Measurements from ENCODE around the gene NUTF2.
"Not testable (repeated sequence)": the region's sequence is repeated elsewhere in the genome, so short reads cannot be mapped to it uniquely, and the experiment has no call there.

Gene NUTF2

DNA sequence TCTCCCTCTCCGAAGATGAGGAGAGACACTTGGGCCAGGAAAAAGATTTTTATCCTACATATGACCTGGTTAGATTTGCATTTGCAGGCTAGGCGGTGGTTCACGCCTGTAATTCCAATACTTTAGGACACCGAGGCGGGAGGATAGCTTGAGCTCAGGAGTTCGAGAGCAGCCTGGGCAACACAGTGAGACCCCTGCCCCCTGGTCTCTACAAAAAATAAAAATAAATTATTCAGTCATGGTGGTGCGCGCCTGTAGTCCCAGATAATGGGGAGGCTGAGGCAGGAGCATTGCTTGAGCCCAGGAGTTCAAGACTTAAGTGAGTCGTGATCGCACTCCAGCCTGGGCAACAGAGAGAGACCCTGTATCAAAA, 12.5 kb upstream of the NUTF2 start:
- DNase-seq (ENCODE audit: low read depth, low spot score) = no peak
- TF ChIP-seq, protein P1, sequence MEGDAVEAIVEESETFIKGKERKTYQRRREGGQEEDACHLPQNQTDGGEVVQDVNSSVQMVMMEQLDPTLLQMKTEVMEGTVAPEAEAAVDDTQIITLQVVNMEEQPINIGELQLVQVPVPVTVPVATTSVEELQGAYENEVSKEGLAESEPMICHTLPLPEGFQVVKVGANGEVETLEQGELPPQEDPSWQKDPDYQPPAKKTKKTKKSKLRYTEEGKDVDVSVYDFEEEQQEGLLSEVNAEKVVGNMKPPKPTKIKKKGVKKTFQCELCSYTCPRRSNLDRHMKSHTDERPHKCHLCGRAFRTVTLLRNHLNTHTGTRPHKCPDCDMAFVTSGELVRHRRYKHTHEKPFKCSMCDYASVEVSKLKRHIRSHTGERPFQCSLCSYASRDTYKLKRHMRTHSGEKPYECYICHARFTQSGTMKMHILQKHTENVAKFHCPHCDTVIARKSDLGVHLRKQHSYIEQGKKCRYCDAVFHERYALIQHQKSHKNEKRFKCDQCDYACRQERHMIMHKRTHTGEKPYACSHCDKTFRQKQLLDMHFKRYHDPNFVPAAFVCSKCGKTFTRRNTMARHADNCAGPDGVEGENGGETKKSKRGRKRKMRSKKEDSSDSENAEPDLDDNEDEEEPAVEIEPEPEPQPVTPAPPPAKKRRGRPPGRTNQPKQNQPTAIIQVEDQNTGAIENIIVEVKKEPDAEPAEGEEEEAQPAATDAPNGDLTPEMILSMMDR (IDR thresholded peaks at IDR 0.05; ENCODE audit: low read depth, low read length) = no peak
- peak overlapping the region; percentile 67 for H3K4me3 ChIP-seq (ENCODE audit: low read depth, low read length)
- in situ Hi-C loops (cut with HindIII; ENCODE audit: low sequenced_read_pairs) = no loop called here

DNA sequence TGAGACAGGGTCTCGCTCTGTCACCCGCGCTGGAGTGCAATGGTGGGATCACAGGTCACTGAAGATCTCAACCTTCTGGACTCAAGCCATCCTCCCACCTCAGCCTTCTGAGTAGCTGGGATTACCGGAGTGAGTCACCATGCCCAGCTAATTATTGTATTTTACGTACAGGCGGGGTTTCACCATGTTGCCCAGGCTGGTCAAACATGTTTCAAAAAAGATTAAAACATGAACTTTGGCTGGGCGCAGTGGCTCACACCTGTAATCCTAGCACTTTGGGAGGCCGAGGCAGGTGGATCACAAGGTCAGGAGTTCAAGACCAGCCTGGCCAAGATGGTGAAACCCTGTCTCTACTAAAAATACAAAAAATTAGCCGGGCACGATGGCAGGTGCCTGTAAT, 9.5 kb upstream of the NUTF2 start:
- DNase-seq (ENCODE audit: low read depth, low spot score); H3K4me3 ChIP-seq (ENCODE audit: low read depth, low read length); in situ Hi-C loops (cut with HindIII; ENCODE audit: low sequenced_read_pairs): not testable (repeated sequence)

DNA sequence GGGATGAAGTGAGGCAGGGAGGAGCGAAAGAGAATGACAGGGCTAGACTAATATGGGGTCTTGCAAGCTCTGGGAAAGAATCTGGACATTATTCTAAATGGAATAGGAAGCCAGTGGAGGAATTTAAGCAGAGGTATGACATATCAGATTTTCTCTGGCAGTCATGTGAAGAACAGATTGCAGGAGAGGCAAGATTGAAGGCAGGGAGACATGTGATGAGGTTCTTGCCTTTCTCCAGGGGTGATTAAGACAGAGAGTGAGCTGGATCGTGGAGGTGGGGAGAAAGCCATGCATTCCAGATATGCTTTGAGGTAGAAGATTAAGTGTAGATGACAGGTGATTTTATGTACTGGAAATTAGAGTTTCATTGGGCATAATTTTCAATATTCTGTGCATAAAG, 8.9 kb upstream of the NUTF2 start:
- no peak for DNase-seq (ENCODE audit: low read depth, low spot score)
- H3K4me3 ChIP-seq (ENCODE audit: low read depth, low read length) = no peak overlapping the region
- in situ Hi-C loops (cut with HindIII; ENCODE audit: low sequenced_read_pairs) = no loop called here
- TF ChIP-seq, protein P1 (IDR thresholded peaks at IDR 0.05; ENCODE audit: low read depth, low read length) = no peak

DNA sequence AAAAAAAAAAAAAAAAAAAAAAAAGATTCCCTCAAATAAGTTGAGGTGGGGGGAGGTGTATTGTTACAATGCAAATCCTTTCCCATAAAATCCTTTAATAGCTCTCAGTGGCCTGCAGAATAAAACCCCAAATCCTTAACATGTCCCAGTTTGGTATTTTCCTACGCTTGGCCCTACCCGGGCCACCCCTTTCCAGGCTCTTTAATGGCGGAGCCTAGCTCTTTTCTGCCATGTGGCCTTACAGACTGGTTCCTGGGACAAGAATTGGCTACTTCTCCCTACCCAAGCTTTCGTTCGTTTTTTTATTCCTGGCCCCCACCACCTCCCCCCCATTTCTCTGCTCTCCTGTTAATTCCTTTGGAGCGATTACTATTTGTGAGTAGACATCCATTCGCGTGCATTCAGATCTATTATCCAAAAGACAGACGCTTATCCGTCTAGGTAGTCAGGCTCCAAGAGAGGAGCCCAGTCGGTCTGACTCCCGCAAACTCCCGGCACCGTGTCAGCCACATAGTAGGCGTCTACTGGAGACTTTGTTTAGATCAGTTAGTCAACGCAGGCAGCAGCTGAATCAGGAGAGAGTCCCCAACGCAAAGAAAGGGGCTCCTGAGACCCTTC, 5.4 kb upstream of the NUTF2 start:
- H3K4me3 ChIP-seq (ENCODE audit: low read depth, low read length) = peak overlapping the region; percentile 90
- TF ChIP-seq, protein P1 (IDR thresholded peaks at IDR 0.05; ENCODE audit: low read depth, low read length) = no peak
- DNase-seq (ENCODE audit: low read depth, low spot score) = no peak
- in situ Hi-C loops (cut with HindIII; ENCODE audit: low sequenced_read_pairs) = no loop called here

DNA sequence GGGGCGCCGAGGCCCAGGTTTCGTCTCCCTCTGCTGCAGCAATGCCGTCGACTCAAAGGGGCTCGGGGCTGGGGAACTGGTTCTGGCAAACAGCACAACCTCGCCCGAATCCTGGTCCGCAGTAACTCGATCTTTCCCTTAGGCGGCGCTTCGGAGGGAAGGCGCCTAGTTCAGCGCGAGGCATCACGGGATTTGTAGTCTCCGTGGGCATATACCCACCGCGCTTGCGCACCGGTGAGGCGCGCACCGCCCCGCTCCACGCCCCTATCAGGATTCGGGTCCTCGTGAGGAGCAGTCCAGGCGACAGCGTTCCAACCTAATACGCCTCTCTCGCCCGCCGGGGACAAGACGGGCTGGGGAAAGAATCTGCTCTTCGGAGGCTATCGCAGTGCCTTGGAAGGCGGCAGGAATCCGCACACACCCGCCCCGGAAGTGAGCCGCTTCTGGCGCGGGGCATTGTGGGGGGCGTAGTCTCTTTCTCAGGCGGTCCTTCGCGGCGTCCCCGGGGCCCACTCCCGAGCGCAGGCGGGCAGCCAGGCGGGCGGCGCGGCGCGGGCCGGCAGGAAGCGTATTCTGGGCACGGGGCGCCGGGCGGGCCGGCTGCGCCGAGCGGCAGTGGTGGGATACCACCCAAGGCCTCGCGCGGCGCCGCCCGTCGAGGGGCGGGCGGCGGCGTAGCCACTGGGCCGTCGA, 4.8 kb upstream of the NUTF2 start, which contains the start of gene THAP11:
Gene THAP11 (plus strand): TSS at position 505 of the 693 bp plus-strand sequence. CDS start 235 bp downstream, outside the sequence.
- TF ChIP-seq, protein P1 (IDR thresholded peaks at IDR 0.05; ENCODE audit: low read depth, low read length) = peak; percentile 88
- in situ Hi-C loops (cut with HindIII; ENCODE audit: low sequenced_read_pairs) = no loop called here
- peak; percentile 95 for DNase-seq (ENCODE audit: low read depth, low spot score)
- peak within 1 kb of the TSS; percentile 90 for H3K4me3 ChIP-seq (ENCODE audit: low read depth, low read length)

DNA sequence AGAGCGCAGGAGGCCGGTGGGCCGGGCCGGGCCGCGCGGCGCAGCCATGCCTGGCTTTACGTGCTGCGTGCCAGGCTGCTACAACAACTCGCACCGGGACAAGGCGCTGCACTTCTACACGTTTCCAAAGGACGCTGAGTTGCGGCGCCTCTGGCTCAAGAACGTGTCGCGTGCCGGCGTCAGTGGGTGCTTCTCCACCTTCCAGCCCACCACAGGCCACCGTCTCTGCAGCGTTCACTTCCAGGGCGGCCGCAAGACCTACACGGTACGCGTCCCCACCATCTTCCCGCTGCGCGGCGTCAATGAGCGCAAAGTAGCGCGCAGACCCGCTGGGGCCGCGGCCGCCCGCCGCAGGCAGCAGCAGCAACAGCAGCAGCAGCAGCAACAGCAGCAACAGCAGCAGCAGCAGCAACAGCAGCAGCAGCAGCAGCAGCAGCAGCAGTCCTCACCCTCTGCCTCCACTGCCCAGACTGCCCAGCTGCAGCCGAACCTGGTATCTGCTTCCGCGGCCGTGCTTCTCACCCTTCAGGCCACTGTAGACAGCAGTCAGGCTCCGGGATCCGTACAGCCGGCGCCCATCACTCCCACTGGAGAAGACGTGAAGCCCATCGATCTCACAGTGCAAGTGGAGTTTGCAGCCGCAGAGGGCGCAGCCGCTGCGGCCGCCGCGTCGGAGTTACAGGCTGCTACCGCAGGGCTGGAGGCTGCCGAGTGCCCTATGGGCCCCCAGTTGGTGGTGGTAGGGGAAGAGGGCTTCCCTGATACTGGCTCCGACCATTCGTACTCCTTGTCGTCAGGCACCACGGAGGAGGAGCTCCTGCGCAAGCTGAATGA, 4.0 kb upstream of the NUTF2 start:
- in situ Hi-C loops (cut with HindIII; ENCODE audit: low sequenced_read_pairs) = no loop called here
- DNase-seq (ENCODE audit: low read depth, low spot score) = peak; percentile 58
- TF ChIP-seq, protein P1 (IDR thresholded peaks at IDR 0.05; ENCODE audit: low read depth, low read length) = peak; percentile 46
- peak overlapping the region; percentile 90 for H3K4me3 ChIP-seq (ENCODE audit: low read depth, low read length)

All from astrocyte of the spinal cord (primary cell).